Measurements from ENCODE around the gene P3H3.

P3H3 gene

DNA sequence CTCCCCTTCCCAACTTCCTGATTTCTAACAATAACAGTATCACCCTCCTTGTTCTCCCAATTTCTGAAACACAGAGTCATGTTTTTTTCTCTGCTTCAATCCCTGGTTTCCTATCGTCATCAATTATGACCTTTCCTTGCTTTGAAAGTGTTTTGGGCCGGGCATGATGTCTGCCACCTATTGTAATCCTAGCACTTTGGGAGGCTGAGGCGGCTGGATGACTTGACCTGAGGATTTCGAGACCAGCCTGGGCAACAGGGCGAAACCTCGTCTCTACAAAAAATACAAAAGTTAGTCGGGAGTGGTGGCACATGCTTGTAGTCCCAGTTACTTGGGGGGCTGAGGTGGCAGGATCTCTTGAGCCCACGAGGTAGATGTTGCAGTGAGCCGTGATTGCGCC lies 19.2 kb upstream of the P3H3 start:
- DNase-seq: no peak

DNA sequence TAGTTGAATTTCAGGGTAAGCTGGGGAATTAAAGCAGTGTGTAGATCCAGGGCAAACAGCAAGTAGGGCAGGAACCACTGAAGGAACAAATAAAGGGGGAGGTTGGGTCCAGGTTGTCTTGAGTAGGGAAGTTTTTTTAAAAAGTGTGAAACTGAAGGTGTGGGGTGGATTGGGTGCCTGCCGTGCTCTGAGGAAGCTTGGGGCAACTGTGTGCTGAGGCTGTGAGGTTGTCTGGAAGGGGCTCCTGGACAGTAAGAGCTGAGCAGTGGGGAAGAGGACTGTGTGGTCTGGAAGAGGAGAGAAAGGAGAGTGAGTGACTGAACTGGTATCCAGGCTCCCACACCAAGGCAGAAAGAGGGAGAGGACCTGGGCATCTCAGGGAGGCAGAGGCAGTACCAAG lies 17.4 kb upstream of the P3H3 start:
- no peak for DNase-seq

DNA sequence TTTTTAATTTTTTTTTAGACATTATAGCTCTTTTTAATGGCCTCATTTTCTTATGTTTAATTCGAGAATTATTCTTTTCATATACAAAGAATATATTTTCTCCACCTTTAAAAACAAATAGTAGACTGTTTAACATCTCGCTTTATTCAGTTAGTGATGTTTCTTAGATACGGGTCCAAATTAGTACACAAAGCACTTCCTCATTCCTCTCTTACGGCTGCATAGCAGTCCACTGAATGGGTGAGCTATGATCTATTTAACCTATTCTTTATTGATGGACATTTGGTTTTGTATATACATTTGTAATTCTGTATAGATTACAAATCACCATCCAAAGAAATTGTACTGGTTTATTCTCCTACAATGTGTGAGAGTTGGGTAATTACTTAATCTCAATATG lies 14.8 kb upstream of the P3H3 start:
- DNase-seq: no peak

- no peak for DNase-seq
Measured at GRCh38 chr12:6816598-6816997, 11.6 kb upstream of the P3H3 start.

- DNase-seq: no peak
Measured at GRCh38 chr12:6817098-6817497, 11.1 kb upstream of the P3H3 start.

DNA sequence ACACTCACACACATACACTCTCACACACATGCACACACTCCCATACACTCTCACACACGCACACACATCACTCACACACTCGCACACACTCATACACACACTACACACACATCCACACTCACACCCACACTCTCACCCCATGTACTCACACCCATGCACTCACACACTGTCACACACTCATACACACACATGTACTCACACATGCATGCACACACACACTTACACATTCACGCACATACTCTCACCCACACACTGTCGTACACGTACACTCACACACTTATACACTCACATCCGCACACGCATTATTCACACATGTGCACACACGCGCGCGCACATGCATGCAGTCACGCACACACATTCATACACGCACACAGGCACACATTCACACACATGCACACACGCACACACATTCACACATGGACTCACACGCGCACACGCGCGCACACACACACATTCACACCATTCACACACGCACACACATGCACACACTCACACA lies 10.5 kb upstream of the P3H3 start:
- DNase-seq: no peak

DNA sequence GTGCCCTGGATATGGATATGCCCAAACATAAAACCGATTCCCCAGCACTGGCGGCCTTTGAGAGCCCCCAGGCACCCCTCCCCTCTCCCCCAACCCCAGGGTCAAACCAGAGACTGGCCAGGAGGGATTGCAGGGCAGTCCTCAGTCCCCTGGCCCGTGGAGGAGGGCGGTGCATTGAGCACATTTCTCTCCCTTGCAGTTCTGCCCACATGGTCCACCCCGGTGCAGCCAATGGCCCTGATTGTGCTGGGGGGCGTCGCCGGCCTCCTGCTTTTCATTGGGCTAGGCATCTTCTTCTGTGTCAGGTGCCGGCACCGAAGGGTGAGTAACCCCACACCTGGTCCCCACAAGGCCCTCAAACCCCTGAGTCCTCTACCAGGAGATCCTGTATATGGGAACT lies 10.0 kb upstream of the P3H3 start:
- DNase-seq: no peak

DNA sequence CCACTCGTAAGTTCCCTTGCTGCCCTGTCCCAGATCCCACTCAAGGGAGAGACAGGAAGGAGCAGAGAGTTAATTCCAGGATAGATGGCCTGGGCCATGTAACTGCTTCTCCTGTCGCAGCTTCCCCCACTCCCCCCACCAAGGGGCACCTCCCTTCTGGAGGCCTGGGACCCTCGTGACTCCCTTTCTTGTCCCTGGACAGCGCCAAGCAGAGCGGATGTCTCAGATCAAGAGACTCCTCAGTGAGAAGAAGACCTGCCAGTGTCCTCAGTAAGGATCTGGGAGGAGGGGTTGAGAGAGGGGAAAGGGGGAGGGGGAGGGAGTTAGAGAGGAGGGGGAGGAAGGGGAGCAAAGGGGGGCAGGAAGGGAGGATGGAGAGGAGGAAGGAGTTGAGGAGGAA lies 9.6 kb upstream of the P3H3 start:
- no peak for DNase-seq

DNA sequence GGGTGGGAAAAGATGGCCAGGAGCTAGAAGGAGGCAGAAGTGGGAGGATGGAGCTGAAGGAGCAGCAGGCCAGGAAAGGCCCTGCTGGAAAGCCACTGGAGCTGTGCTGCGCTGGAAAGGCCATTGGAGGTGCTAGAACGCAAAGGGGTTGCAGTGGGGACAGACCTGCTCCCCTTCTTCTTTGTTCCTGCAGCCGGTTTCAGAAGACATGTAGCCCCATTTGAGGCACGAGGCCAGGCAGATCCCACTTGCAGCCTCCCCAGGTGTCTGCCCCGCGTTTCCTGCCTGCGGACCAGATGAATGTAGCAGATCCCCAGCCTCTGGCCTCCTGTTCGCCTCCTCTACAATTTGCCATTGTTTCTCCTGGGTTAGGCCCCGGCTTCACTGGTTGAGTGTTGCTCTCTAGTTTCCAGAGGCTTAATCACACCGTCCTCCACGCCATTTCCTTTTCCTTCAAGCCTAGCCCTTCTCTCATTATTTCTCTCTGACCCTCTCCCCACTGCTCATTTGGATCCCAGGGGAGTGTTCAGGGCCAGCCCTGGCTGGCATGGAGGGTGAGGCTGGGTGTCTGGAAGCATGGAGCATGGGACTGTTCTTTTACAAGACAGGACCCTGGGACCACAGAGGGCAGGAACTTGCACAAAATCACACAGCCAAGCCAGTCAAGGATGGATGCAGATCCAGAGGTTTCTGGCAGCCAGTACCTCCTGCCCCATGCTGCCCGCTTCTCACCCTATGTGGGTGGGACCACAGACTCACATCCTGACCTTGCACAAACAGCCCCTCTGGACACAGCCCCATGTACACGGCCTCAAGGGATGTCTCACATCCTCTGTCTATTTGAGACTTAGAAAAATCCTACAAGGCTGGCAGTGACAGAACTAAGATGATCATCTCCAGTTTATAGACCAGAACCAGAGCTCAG lies 8.8 kb upstream of the P3H3 start:
- no peak for DNase-seq

GRCh38 chr12:6820166-6820565 lies 8.0 kb upstream of the P3H3 start:
- no peak for DNase-seq

DNA sequence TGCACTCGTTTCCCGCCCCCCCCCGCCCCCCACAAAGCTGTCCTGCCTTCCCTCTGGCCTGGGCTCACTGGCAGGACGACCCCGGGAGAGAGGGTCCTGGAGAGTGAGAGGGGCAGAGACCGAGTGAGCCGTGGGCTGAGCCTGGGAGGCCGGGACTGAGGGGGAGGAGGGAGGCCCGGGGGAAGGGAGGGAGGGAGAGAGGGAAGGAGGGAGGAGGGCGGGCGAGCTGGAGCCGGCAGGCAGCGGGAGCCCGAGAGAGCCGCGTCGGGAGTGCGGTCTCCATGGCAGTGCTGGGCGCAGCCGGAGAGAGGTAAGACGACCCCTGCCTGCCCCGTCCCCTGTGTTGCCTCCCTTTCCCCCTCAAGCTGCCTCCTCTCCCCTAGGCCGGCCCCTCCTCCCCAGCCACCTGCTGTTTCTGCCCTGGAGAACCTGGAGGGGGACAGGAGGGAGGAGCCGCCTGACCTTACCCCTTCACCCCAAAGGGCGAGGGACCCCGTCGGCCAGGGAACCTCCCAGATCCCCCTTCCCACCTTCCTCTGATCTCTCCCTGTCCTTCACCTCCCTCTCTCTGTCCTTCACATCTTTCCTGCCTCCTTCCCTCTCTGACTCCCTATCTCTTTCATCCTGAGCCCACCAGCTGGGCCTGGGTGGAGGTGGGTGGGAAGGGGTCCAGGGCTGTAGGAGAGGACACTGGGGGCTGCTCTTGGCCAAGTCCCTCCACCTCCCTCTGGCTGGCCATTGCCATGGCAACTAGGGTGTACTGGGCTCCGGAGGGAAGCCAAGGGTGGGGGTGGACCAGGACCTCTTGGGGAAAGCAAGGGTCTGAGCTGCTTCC lies 6.4 kb upstream of the P3H3 start, which contains the start of gene GPR162:
Gene GPR162, plus strand, starts transcription at position 231 of the 835 bp plus-strand sequence. CDS start 2,078 bp downstream, outside the sequence.
- peak; percentile 57 to 64 for DNase-seq

GRCh38 chr12:6822426-6823135 lies 5.6 kb upstream of the P3H3 start:
- DNase-seq: peak in 1 of 2 donors; percentile 15

DNA sequence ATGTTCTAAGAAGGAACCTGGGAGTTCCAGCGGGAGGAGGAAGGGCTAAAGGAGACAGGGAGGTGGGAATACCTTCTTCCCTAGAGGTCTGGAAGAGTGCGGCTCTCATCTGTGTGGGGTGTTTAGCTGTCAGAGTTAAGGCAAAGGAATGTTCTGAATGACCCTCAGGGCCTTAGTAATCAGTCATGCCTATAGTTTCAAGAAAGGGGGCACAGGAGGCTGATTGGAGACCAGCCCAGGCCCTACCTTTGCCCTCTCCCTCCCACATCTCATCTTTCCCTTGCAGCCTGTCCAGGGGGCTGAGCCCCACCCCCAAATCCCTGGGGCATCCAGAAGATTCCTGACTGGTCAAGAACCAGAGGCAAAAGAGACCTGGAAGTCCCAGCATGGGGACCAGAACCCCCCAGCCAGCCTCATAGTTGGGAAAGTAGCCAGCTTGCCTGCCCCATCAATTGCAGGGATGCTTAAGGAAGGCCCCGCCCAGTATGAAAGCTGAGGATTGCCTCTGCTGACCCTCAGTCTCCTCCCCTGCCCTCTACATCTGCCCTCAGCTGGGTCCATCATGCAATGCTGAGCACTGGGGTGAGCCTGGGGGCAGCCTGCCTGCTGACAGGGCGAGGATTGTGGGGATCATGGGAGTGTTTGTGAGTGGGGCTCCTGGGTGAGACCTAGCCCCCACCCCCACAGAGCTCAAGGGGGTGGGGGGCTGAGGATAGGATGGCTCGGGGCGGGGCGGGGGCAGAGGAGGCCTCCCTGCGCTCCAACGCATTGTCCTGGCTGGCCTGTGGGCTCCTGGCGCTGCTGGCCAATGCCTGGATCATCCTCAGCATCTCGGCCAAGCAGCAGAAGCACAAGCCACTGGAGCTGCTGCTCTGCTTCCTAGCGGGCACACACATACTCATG lies 4.8 kb upstream of the P3H3 start:
- no peak for DNase-seq

GRCh38 chr12:6824085-6824775 lies 4.0 kb upstream of the P3H3 start:
- no peak for DNase-seq

- no peak for DNase-seq
Measured at GRCh38 chr12:6824901-6825381, 3.3 kb upstream of the P3H3 start.

DNA sequence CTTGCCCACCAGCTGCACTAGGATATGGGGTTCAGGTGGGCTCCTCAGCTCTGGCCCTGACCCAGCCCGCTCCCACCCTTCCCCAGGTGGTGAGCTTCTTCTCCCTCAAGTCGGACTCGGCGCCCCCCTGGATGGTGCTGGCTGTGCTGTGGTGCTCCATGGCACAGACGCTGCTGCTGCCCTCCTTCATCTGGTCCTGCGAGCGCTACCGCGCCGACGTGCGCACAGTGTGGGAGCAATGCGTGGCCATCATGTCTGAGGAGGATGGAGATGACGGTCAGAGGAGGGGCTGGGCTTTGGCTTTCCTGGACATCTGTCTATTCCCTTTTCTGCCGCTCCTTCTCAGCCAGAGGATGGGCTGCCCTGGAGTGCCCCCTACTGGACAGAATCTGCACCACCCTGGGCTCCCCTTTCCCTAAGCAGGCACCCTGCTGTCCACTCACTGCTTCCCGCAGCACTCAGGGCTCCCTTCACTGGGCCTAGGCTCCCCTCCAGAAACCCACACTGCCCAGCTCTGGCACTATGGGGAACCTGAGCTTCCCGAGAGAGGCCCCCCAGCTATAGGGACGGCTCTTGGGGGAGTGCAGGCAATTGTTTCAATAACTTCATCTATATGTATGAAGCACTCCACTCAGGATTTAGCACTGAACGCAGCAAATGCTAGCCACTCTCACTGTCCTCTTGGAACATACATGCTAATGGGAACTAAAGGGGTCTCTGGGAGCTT lies 2.6 kb upstream of the P3H3 start:
- DNase-seq: peak; percentile 65 to 79

DNA sequence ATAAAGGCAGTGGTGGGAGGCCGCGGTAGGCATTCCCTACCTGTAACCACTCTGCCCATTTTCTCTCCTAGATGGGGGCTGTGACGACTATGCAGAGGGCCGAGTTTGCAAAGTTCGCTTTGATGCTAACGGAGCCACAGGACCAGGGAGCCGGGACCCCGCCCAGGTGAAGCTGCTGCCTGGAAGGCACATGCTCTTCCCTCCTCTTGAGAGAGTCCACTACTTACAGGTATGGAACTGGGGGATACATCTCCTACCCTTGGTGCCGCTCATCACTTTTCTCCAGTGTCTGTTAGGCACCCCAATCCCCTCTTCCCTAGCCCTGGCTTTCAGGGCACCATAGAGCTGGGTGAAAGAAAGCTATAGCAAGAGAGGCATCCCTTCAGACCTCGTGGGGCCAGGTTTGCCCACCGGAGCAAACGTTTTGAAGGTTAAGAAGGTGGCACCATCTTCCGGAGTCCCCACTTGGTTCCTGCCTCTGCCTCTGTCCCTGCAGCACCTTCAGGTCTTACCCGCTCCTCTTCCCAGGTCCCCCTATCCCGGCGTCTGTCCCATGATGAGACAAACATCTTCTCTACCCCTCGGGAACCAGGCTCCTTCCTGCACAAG lies 2.0 kb upstream of the P3H3 start:
- no peak for DNase-seq

GRCh38 chr12:6826734-6827436 lies 1.3 kb upstream of the P3H3 start:
- no peak for DNase-seq

GRCh38 chr12:6827437-6827911 lies 733 bp upstream of the P3H3 start:
- DNase-seq: peak; percentile 56 to 70

All from hippocampal formation (tissue), 2 donors.